Duodenal mucosa (tissue), 2 donors: Measurements from ENCODE around the gene RADIL.
A peak's percentile ranks its signal among the peaks of the same experiment; 100 is the strongest.

Source experiments
- H3K27ac ChIP-seq: one replicate; pipeline ENCODE4 v1.7.0; 2013; ENCODE audit warnings: low read depth, low read length
- H3K27me3 ChIP-seq, 2 donors: one replicate each; pipeline ENCODE4 v1.7.0; 2013; ENCODE audit warnings: low read length in 2 of 2, control low read depth in 1 of 2; ENCODE audit not compliant: insufficient read depth in 2 of 2, control insufficient read depth in 1 of 2
- H3K36me3 ChIP-seq, 2 donors: one replicate each; pipeline ENCODE4 v1.7.0; 2013; ENCODE audit warnings: low read length in 2 of 2, control low read depth in 1 of 2; ENCODE audit not compliant: insufficient read depth in 2 of 2, control insufficient read depth in 1 of 2
- H3K4me1 ChIP-seq, 2 donors: one replicate each; pipeline ENCODE4 v1.7.0; 2013; ENCODE audit warnings: low read length in 2 of 2, control low read depth in 1 of 2; ENCODE audit not compliant: insufficient read depth in 2 of 2, control insufficient read depth in 1 of 2
- H3K4me3 ChIP-seq, 2 donors: one replicate each; pipeline ENCODE4 v1.7.0; 2013; ENCODE audit warnings: low read length in 2 of 2, low read depth in 1 of 2
- H3K9ac ChIP-seq, 2 donors: one replicate each; pipeline ENCODE4 v1.7.0; 2013; ENCODE audit warnings: low read length in 2 of 2, low read depth in 1 of 2
- H3K9me3 ChIP-seq, 2 donors: one replicate each; pipeline ENCODE4 v1.7.0; 2013; ENCODE audit warnings: low read length in 2 of 2, control low read depth in 1 of 2; ENCODE audit not compliant: control insufficient read depth in 1 of 2

RADIL gene

GRCh38 chr7:4884164-4884563 is 648 bp upstream of the RADIL start:
- H3K27me3 ChIP-seq = peaks cover 11 to 14% of the 10 kb centered on the region in 2 donors
- no peak overlapping the region for H3K4me3 ChIP-seq
- H3K9ac ChIP-seq = no peak overlapping the region

DNA sequence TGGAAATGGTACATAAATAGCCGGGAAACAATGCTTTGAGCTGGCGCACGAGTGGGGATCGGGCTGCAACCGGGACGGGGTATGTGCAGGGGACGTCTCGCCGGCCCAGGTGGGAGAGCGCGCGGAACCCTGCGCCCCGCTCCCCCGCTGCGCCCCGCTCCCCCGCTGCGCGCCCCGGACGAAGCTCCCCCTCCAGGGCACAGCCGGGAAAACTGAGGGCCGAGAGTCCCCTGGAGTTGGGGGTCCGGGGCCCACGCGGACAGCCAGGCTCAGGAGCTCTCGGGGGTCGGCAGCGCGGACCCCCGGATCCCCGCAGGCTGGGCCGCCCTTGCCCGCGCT is 514 bp downstream of the RADIL start:
- Histone ChIP-seq H3K36me3 (no peaks in the 10 kb centered on the region), H3K27me3 (peaks cover 11 to 14% of the 10 kb centered on the region in 2 donors), H3K9ac (no peak overlapping the region), H3K9me3 (no peaks in the 10 kb centered on the region), H3K4me3 (peak overlapping the region in 1 of 2 donors; percentile 50), H3K4me1 (peaks cover 0 to 4% of the 10 kb centered on the region in 2 donors), H3K27ac (no peak overlapping the region)

More at GRCh38 chr7:4884164-4884563, 648 bp upstream of the RADIL start:
- Histone ChIP-seq H3K9me3 (no peaks in the 10 kb centered on the region), H3K36me3 (no peaks in the 10 kb centered on the region), H3K4me1 (peaks cover 0 to 4% of the 10 kb centered on the region in 2 donors), H3K27ac (no peak overlapping the region)

GRCh38 chr7:4882169-4883032 is 1.1 kb downstream of the RADIL start:
- H3K36me3 ChIP-seq = no peaks in the 10 kb centered on the region
- H3K4me3 ChIP-seq = peak overlapping the region; percentile 32 to 44
- peaks cover 11 to 14% of the 10 kb centered on the region in 2 donors for H3K27me3 ChIP-seq
- peaks cover 0 to 4% of the 10 kb centered on the region in 2 donors for H3K4me1 ChIP-seq
- peak overlapping the region; percentile 8 for H3K27ac ChIP-seq
- no peaks in the 10 kb centered on the region for H3K9me3 ChIP-seq
- peak overlapping the region in 1 of 2 donors; percentile 43 for H3K9ac ChIP-seq

GRCh38 chr7:4880218-4880617 is 3.3 kb downstream of the RADIL start:
- H3K27ac ChIP-seq = no peak overlapping the region
- H3K4me3 ChIP-seq = no peak overlapping the region
- H3K9ac ChIP-seq = no peak overlapping the region
- H3K27me3 ChIP-seq = peaks cover 11 to 14% of the 10 kb centered on the region in 2 donors
- no peaks in the 10 kb centered on the region for H3K9me3 ChIP-seq
- no peaks in the 10 kb centered on the region for H3K36me3 ChIP-seq
- H3K4me1 ChIP-seq = peaks cover 0 to 4% of the 10 kb centered on the region in 2 donors

GRCh38 chr7:4879396-4880081 is 4.0 kb downstream of the RADIL start:
- peaks cover 11 to 14% of the 10 kb centered on the region in 2 donors for H3K27me3 ChIP-seq
- no peaks in the 10 kb centered on the region for H3K36me3 ChIP-seq
- H3K4me3 ChIP-seq = no peak overlapping the region
- no peak overlapping the region for H3K9ac ChIP-seq
- H3K9me3 ChIP-seq = no peaks in the 10 kb centered on the region
- H3K4me1 ChIP-seq = peaks cover 0 to 4% of the 10 kb centered on the region in 2 donors
- H3K27ac ChIP-seq = no peak overlapping the region

DNA sequence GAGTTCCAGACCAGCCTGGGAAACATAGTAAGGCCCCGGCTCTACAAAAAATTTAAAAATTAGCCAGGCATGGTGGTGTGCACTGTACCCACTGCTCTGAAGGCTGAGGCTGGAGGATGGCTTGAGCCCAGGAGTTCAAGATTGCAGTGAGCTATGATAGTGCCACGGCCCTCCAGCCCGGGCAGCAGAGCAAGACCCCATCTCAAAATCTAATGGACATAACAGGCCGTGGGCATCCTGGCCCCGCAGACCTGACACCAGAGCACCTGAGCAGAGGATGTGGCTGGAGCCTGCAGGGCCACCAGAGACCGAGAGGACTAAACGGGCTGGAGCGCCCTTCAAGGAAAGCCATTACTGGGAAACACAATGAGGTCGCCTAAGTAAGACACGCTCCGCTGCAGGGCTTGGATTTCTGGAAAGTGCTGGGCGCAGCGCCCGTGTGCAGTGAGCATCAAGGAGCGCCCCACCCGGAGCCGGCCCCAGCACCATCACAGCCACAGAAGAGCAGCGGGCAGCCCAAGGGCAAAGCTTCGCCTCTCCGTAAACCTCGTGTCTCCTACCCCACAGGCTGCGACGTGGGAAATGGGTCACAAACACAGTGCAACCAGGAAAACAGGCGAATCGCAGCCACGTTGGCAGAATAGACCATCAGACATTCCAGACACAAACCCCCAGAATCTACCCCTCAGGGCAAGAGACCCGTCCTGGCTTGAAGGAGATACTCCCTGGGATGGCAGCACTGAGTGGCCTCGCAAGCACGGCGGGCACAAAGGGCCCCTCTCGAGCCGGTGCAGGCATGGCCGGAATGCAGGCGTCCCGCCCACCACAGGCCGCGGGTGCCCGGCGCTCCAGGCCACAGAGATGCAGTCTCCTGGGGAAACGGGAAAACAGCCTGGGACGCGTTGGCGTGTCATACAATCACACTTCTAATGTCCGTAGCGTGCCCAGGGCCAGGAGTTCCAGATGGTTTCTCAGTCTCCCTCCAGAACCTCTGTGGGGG is 4.9 kb downstream of the RADIL start:
- Histone ChIP-seq H3K9me3 (no peaks in the 10 kb centered on the region), H3K27ac (no peak overlapping the region), H3K9ac (no peak overlapping the region), H3K27me3 (peaks cover 10 to 11% of the 10 kb centered on the region in 2 donors), H3K4me3 (no peak overlapping the region), H3K4me1 (peaks cover 0 to 4% of the 10 kb centered on the region in 2 donors), H3K36me3 (no peaks in the 10 kb centered on the region)

DNA sequence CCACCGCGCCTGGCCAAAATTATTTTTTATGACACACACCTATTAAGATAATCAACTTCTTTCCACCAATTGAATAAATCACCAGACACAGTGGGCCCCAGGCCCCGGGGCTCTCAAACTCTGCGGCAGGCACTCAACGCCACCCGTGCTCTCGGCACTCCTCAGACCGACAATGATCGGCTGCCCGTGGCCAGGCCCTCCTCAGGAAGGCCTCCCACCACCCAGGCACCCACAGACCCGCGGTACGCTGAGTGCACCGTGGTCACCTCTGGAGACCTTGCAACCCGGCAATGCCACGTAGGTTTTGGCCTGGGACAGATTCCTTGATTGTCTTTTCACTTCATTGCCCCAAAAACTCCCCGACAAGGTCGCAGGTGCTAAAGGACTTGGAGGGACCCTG is 6.9 kb downstream of the RADIL start:
- Histone ChIP-seq H3K27me3 (no peaks in the 10 kb centered on the region), H3K36me3 (no peaks in the 10 kb centered on the region), H3K4me3 (no peak overlapping the region)

DNA sequence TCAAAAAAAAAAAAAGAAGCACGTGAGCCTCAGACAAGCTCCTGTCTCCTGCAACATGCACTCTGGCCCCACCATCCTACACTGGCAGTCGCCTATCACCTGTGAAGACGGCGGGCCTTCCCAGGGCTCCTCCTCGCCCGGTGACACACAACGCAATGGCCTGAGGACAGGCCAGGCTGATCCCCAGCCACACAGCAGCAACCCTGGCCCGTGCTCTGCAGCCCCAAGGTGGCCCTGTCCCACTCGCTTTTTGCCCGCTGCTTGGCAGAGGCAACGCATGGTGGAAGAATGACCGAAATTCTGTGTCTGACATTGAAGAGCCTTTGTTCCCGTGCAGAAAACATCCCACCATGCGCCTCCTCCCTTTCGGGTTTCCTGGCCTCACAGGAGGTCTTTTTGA is 8.1 kb downstream of the RADIL start:
- Histone ChIP-seq H3K27me3 (no peaks in the 10 kb centered on the region), H3K27ac (no peak overlapping the region), H3K4me3 (no peak overlapping the region), H3K9me3 (no peaks in the 10 kb centered on the region), H3K36me3 (no peaks in the 10 kb centered on the region), H3K4me1 (no peaks in the 10 kb centered on the region), H3K9ac (no peak overlapping the region)

More for the DNA sequence above, 6.9 kb downstream of the RADIL start:
- H3K9me3 ChIP-seq = no peaks in the 10 kb centered on the region
- no peaks in the 10 kb centered on the region for H3K4me1 ChIP-seq
- H3K27ac ChIP-seq = no peak overlapping the region
- H3K9ac ChIP-seq = no peak overlapping the region

GRCh38 chr7:4873071-4873944 is 10.2 kb downstream of the RADIL start:
- Histone ChIP-seq H3K4me1 (no peaks in the 10 kb centered on the region), H3K9me3 (no peaks in the 10 kb centered on the region), H3K4me3 (no peak overlapping the region), H3K36me3 (no peaks in the 10 kb centered on the region), H3K9ac (no peak overlapping the region), H3K27me3 (no peaks in the 10 kb centered on the region), H3K27ac (no peak overlapping the region)
